Measurements from ENCODE around the gene CELF3.

Gene CELF3

DNA sequence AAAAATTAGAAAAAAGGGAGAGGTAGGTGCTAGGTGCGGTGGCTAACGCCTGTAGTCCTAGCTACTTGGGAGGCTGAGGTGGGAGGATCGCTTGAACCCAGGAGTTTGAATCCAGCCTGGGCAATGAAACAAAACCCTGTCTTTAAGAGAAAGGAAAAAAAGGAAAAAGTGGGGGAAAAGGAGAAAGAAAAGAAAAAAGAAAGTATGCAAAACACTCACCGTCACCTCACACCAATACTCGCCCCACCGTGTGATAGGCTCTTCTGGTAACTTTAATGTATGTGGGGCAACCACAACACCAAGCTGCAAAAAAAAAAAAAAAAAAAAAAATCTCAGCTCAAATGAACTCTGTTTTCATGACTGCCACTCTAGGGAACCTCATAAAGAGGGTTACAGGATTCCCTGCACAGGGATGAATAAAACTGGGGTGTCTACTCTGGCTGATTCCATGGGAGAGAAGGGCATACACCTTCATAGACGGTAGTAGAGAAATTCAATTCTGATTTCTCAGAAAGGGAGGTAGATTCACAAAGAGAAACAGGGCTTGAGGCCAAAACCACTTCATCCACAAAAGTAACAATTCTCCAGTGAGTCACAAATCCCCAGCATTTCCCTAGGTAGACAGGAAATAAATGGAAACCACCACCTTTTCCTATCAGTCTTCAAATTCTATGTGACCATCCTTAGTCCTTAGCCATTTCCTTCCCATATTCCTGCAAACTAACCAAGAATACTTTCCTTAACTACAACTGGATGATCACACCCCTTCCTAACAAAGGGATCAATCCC lies 44.2 kb upstream of the CELF3 start:
- TF ChIP-seq CTCF (conservative IDR thresholded peaks at IDR 0.05; ENCODE audit: low read depth, low read length) = no peak

GRCh38 chr1:151759241-151759640 lies 42.6 kb upstream of the CELF3 start:
- TF ChIP-seq CTCF (conservative IDR thresholded peaks at IDR 0.05; ENCODE audit: low read depth, low read length) = no peak
- Histone ChIP-seq H3K27ac (no peak overlapping the region), H3K9ac (no peak overlapping the region)

More for the DNA sequence above, 44.2 kb upstream of the CELF3 start:
- peaks cover 20% of the 10 kb centered on the region for H3K79me2 ChIP-seq (ENCODE audit: insufficient read depth, low read depth)
- H3K36me3 ChIP-seq (ENCODE audit: insufficient read depth) = peaks cover 29% of the 10 kb centered on the region; the same call in 1 of the 2 replicates
- no peak overlapping the region for H3K4me3 ChIP-seq (IDR thresholded peaks at IDR 0.05; ENCODE audit: insufficient read depth, low read depth, low read length)
- no peak overlapping the region for H2AFZ ChIP-seq (ENCODE audit: low read depth)
- H3K27me3 ChIP-seq (ENCODE audit: insufficient read depth, low read depth) = no peaks in the 10 kb centered on the region
- H3K4me2 ChIP-seq = no peak overlapping the region
- no peak overlapping the region for H3K27ac ChIP-seq
- no peak overlapping the region for H3K9ac ChIP-seq
- no peaks in the 10 kb centered on the region for H4K20me1 ChIP-seq (ENCODE audit: insufficient read depth)
- H3K4me1 ChIP-seq (ENCODE audit: low read depth, poor library complexity, severe bottlenecking) = peaks cover 19% of the 10 kb centered on the region

GRCh38 chr1:151756291-151756690 lies 39.7 kb upstream of the CELF3 start:
- Histone ChIP-seq H3K36me3 (ENCODE audit: insufficient read depth) (peaks cover 20% of the 10 kb centered on the region; the same call in 1 of the 2 replicates), H3K27ac (no peak overlapping the region), H3K79me2 (ENCODE audit: insufficient read depth, low read depth) (peaks cover 1% of the 10 kb centered on the region; the same call in 1 of the 2 replicates), H4K20me1 (ENCODE audit: insufficient read depth) (no peaks in the 10 kb centered on the region), H3K4me3 (IDR thresholded peaks at IDR 0.05; ENCODE audit: insufficient read depth, low read depth, low read length) (no peak overlapping the region), H3K4me1 (ENCODE audit: low read depth, poor library complexity, severe bottlenecking) (no peaks in the 10 kb centered on the region), H3K9ac (no peak overlapping the region), H3K27me3 (ENCODE audit: insufficient read depth, low read depth) (no peaks in the 10 kb centered on the region), H2AFZ (ENCODE audit: low read depth) (no peak overlapping the region), H3K4me2 (no peak overlapping the region)
- no peak for TF ChIP-seq CTCF (conservative IDR thresholded peaks at IDR 0.05; ENCODE audit: low read depth, low read length)

More at GRCh38 chr1:151759241-151759640, 42.6 kb upstream of the CELF3 start:
- peaks cover 20% of the 10 kb centered on the region for H3K79me2 ChIP-seq (ENCODE audit: insufficient read depth, low read depth)
- no peaks in the 10 kb centered on the region for H3K27me3 ChIP-seq (ENCODE audit: insufficient read depth, low read depth)
- no peak overlapping the region for H2AFZ ChIP-seq (ENCODE audit: low read depth)
- peaks cover 15% of the 10 kb centered on the region for H3K4me1 ChIP-seq (ENCODE audit: low read depth, poor library complexity, severe bottlenecking)
- H3K4me2 ChIP-seq = no peak overlapping the region
- H4K20me1 ChIP-seq (ENCODE audit: insufficient read depth) = no peaks in the 10 kb centered on the region
- H3K36me3 ChIP-seq (ENCODE audit: insufficient read depth) = peaks cover 29% of the 10 kb centered on the region; the same call in 1 of the 2 replicates
- H3K4me3 ChIP-seq (IDR thresholded peaks at IDR 0.05; ENCODE audit: insufficient read depth, low read depth, low read length) = no peak overlapping the region

DNA sequence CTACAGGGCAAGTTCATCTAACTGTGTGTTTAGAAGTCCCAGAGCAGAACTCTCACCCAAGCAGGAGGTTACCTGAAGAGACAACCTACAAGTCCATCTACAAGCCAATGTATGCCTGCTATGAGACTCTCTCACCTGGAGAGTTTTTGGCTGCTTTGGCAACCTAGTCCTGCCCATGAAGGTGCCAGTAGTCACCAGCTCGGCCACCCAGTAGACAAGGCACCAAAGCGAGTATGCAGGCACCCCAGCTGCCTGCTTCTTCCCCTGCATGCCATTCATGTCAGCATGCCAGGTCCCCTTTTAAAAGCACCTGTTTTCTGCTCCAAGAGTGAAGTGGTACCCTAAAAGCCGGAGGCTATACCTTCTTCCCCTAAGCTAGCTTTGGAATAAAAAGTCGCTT lies 24.9 kb upstream of the CELF3 start:
- Histone ChIP-seq H3K27me3 (ENCODE audit: insufficient read depth, low read depth) (no peaks in the 10 kb centered on the region), H3K79me2 (ENCODE audit: insufficient read depth, low read depth) (no peaks in the 10 kb centered on the region), H3K4me3 (IDR thresholded peaks at IDR 0.05; ENCODE audit: insufficient read depth, low read depth, low read length) (no peak overlapping the region), H3K36me3 (ENCODE audit: insufficient read depth) (no peaks in the 10 kb centered on the region), H2AFZ (ENCODE audit: low read depth) (no peak overlapping the region), H3K4me1 (ENCODE audit: low read depth, poor library complexity, severe bottlenecking) (no peaks in the 10 kb centered on the region), H3K4me2 (no peak overlapping the region), H3K27ac (no peak overlapping the region), H3K9ac (no peak overlapping the region), H4K20me1 (ENCODE audit: insufficient read depth) (no peaks in the 10 kb centered on the region)
- TF ChIP-seq CTCF (conservative IDR thresholded peaks at IDR 0.05; ENCODE audit: low read depth, low read length) = no peak

Data from KMS-11 (cell line).